Astrocyte (in vitro differentiated cells and primary cell): ENCODE data around the gene EIF5A. TPM values are rescaled to one million over a fixed set of nuclear protein-coding genes. Genes with fewer than 3 reads are reported as not detected.

Experiments
- DNase-seq: peaks from one replicate; pipeline ENCODE4 v3.0.0-alpha.2; 2010; ENCODE audit warnings: low read depth
- FAIRE-seq: peaks from 2 replicates; lab custom pipeline; 2011; peaks lifted over from hg19 to GRCh38; lab: Jason Lieb, UNC
- H2AFZ ChIP-seq: 2 replicates; pipeline ENCODE4 v1.6.0; 2012; ENCODE audit warnings: low read depth, low read length, inconsistent platforms
- H3K27ac ChIP-seq: 2 replicates; pipeline ENCODE4 v1.5.1; 2011; ENCODE audit warnings: low read depth, low read length, inconsistent platforms
- H3K27me3 ChIP-seq: 2 replicates; pipeline ENCODE4 v1.6.0; 2011; ENCODE audit warnings: low read length, inconsistent platforms; ENCODE audit not compliant: insufficient read depth
- H3K36me3 ChIP-seq: 2 replicates; pipeline ENCODE4 v1.5.1; 2011; ENCODE audit warnings: low read length, inconsistent platforms; ENCODE audit not compliant: insufficient read depth
- H3K4me1 ChIP-seq: 2 replicates; pipeline ENCODE4 v1.5.1; 2011; ENCODE audit warnings: low read length, inconsistent platforms; ENCODE audit not compliant: insufficient read depth
- H3K4me2 ChIP-seq: 2 replicates; pipeline ENCODE4 v1.6.0; 2012; ENCODE audit warnings: low read length, inconsistent platforms
- H3K4me3 ChIP-seq: 2 replicates; pipeline ENCODE4 v1.5.1; 2011; ENCODE audit warnings: low read depth, mild to moderate bottlenecking, low read length, inconsistent platforms; ENCODE audit not compliant: insufficient read depth
- H3K79me2 ChIP-seq: 2 replicates; pipeline ENCODE4 v1.6.0; 2012; ENCODE audit warnings: mild to moderate bottlenecking, low read length, inconsistent platforms; ENCODE audit not compliant: insufficient read depth
- H3K9ac ChIP-seq: 2 replicates; pipeline ENCODE4 v1.6.0; 2012; ENCODE audit warnings: mild to moderate bottlenecking, low read length, inconsistent platforms
- H3K9me3 ChIP-seq: 2 replicates; pipeline ENCODE4 v1.5.1; 2012; ENCODE audit warnings: low read depth, mild to moderate bottlenecking, low read length, inconsistent platforms; ENCODE audit not compliant: insufficient read depth
- H4K20me1 ChIP-seq: 2 replicates; pipeline ENCODE4 v1.6.0; 2012; ENCODE audit warnings: low read length, inconsistent platforms; ENCODE audit not compliant: insufficient read depth
- H3K27ac Mint-ChIP-seq: one replicate; pipeline ENCODE4 v1.8.0; 2021; ENCODE audit warnings: mild to moderate bottlenecking, mixed read lengths; ENCODE audit not compliant: unreplicated experiment
- H3K27me3 Mint-ChIP-seq: one replicate; pipeline ENCODE4 v1.8.0; 2021; ENCODE audit warnings: low read depth, mixed read lengths; ENCODE audit not compliant: unreplicated experiment
- H3K36me3 Mint-ChIP-seq: one replicate; pipeline ENCODE4 v1.8.0; 2021; ENCODE audit warnings: low read depth, mixed read lengths; ENCODE audit not compliant: unreplicated experiment
- H3K4me1 Mint-ChIP-seq: one replicate; pipeline ENCODE4 v1.8.0; 2021; ENCODE audit warnings: low read depth, mixed read lengths; ENCODE audit not compliant: unreplicated experiment
- H3K4me3 Mint-ChIP-seq: one replicate; pipeline ENCODE4 v1.8.0; 2021; ENCODE audit warnings: mild to moderate bottlenecking, moderate library complexity, mixed read lengths; ENCODE audit not compliant: unreplicated experiment
- H3K9me3 Mint-ChIP-seq: one replicate; pipeline ENCODE4 v1.8.0; 2021; ENCODE audit warnings: mild to moderate bottlenecking, mixed read lengths; ENCODE audit not compliant: unreplicated experiment
- EZH2 ChIP-seq: IDR thresholded peaks from 2 replicates; pipeline ENCODE4 v1.6.1; 2012; ENCODE audit warnings: mild to moderate bottlenecking, low read length, inconsistent platforms; ENCODE audit not compliant: insufficient read depth
- total RNA-seq: library from RNA; stranded (reverse); gene quantifications from 2 replicates; pipeline ENCODE4 v1.2.1, GENCODE V29; 2021
- TF ChIP-seq, protein P1 (sequence below): IDR thresholded peaks from 2 replicates; pipeline ENCODE4 v1.5.1; 2011; ENCODE audit warnings: low read depth, mild to moderate bottlenecking, inconsistent platforms, low read length, moderate library complexity; ENCODE audit not compliant: insufficient read depth

Gene EIF5A
- total RNA-seq, 1 donor from 2014 or later = 915 TPM

DNA sequence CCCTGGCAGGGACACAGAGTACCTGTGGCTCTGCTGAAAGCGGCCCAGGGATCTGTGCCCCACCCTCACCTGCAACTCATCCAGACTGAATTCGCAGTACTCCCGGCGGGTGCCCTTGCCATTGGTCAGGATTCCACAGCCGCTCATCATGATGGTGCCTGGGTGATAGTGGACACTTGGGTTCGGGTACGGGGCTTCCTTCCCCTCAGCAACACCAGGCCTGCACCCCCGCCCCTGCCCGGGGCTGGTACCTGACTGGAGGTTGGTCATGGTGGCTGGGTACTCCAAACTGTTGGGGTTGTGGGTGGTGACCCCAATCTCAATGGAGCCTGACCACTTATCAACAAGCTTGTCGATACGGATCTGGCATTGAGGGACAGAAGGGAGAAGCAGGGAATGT is 18.8 kb downstream of the EIF5A start:
- DNase-seq = no peak

DNA sequence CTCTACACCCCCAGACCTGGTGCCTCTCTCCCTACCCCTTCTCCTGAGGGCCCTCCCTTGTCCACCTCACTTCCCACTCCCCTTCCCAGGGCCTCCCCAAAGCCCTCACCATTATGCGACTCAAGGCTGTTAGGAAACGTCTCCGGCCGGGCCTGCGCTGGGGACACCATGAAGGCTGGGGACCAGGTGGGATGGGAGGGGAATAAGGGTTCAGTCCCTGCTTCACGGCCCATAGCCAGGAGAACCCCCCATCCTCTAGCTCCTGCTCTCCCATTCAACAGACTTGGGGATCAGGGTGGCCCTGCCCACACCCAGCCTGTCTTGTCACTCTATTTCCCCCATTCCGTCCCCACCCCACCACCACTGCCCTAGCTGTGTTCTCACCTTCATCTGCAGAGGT is 19.6 kb downstream of the EIF5A start:
- no peak for DNase-seq
- peak overlapping the region; percentile 12 for H3K4me3 Mint-ChIP-seq
- no peaks in the 10 kb centered on the region for H3K9me3 Mint-ChIP-seq
- no peak overlapping the region for H3K9ac ChIP-seq
- H3K4me2 ChIP-seq = no peak overlapping the region
- H3K36me3 ChIP-seq = peaks cover 12% of the 10 kb centered on the region
- H3K79me2 ChIP-seq = peaks cover 29% of the 10 kb centered on the region
- H3K9me3 ChIP-seq = no peaks in the 10 kb centered on the region
- peaks cover 11% of the 10 kb centered on the region for H4K20me1 ChIP-seq
- H3K27ac ChIP-seq = no peak overlapping the region
- peaks cover 10% of the 10 kb centered on the region for H3K36me3 Mint-ChIP-seq
- H3K27me3 ChIP-seq = no peaks in the 10 kb centered on the region
- no peak for FAIRE-seq
- peaks cover 10% of the 10 kb centered on the region for H3K4me1 Mint-ChIP-seq
- H3K4me1 ChIP-seq = peaks cover 8% of the 10 kb centered on the region
- TF ChIP-seq, protein P1, sequence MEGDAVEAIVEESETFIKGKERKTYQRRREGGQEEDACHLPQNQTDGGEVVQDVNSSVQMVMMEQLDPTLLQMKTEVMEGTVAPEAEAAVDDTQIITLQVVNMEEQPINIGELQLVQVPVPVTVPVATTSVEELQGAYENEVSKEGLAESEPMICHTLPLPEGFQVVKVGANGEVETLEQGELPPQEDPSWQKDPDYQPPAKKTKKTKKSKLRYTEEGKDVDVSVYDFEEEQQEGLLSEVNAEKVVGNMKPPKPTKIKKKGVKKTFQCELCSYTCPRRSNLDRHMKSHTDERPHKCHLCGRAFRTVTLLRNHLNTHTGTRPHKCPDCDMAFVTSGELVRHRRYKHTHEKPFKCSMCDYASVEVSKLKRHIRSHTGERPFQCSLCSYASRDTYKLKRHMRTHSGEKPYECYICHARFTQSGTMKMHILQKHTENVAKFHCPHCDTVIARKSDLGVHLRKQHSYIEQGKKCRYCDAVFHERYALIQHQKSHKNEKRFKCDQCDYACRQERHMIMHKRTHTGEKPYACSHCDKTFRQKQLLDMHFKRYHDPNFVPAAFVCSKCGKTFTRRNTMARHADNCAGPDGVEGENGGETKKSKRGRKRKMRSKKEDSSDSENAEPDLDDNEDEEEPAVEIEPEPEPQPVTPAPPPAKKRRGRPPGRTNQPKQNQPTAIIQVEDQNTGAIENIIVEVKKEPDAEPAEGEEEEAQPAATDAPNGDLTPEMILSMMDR = no peak
- TF ChIP-seq EZH2 = no peak
- no peak overlapping the region for H3K27ac Mint-ChIP-seq
- H2AFZ ChIP-seq = no peak overlapping the region
- H3K4me3 ChIP-seq = no peak overlapping the region
- H3K27me3 Mint-ChIP-seq = no peaks in the 10 kb centered on the region

More for the DNA sequence above, 18.8 kb downstream of the EIF5A start:
- FAIRE-seq = no peak
- Histone ChIP-seq H3K36me3 (peaks cover 12% of the 10 kb centered on the region), H3K9ac (no peak overlapping the region), H3K4me3 (no peak overlapping the region), H3K27me3 (no peaks in the 10 kb centered on the region), H3K79me2 (peaks cover 29% of the 10 kb centered on the region), H3K4me2 (no peak overlapping the region), H2AFZ (no peak overlapping the region), H3K27ac (no peak overlapping the region), H4K20me1 (peaks cover 11% of the 10 kb centered on the region), H3K4me1 (peaks cover 8% of the 10 kb centered on the region), H3K9me3 (no peaks in the 10 kb centered on the region)
- H3K36me3 Mint-ChIP-seq = peaks cover 13% of the 10 kb centered on the region
- H3K4me3 Mint-ChIP-seq = no peak overlapping the region
- TF ChIP-seq EZH2 = no peak
- TF ChIP-seq, protein P1 = no peak
- H3K9me3 Mint-ChIP-seq = no peaks in the 10 kb centered on the region
- H3K27ac Mint-ChIP-seq = no peak overlapping the region
- no peaks in the 10 kb centered on the region for H3K27me3 Mint-ChIP-seq
- H3K4me1 Mint-ChIP-seq = peaks cover 10% of the 10 kb centered on the region

DNA sequence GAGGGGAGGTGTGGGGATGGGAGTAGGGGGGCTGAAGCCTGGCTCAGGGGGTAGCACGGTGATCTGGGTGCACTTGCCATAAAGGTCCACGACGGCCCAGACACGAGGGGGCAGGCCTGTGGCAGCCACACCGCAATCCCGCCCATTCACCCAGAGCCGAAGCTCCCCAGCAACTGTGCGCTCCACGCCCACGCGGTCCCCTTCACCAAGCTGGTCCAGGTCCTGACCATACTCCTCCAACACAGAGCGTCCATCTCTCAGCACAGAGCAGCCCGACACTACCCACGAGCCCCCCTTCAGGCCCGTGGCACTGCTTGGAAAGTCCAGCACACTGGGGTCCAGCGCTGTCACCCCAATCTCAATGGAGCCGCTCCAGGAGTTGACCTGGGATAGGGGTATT is 20.1 kb downstream of the EIF5A start:
- Mint-ChIP-seq H3K9me3 (no peaks in the 10 kb centered on the region), H3K27ac (no peak overlapping the region), H3K4me3 (no peak overlapping the region), H3K4me1 (peaks cover 10% of the 10 kb centered on the region), H3K27me3 (no peaks in the 10 kb centered on the region), H3K36me3 (peaks cover 10% of the 10 kb centered on the region)
- Histone ChIP-seq H4K20me1 (peaks cover 11% of the 10 kb centered on the region), H3K79me2 (peaks cover 29% of the 10 kb centered on the region), H3K4me3 (no peak overlapping the region), H3K9ac (no peak overlapping the region), H3K4me2 (peak overlapping the region; percentile 98), H3K27me3 (no peaks in the 10 kb centered on the region), H3K36me3 (peaks cover 10% of the 10 kb centered on the region), H2AFZ (no peak overlapping the region), H3K27ac (no peak overlapping the region), H3K9me3 (no peaks in the 10 kb centered on the region), H3K4me1 (peaks cover 8% of the 10 kb centered on the region)
- FAIRE-seq (no peak), DNase-seq (no peak)
- TF ChIP-seq, protein P1 = no peak
- TF ChIP-seq EZH2 = no peak
